ENCODE results near the gene E2F8.

GRCh38 chr11:19244084-19244483 is 3.3 kb upstream of the E2F8 start:
- TF ChIP-seq CTCF (IDR thresholded peaks at IDR 0.05 in 2 of 3, conservative IDR thresholded peaks at IDR 0.05 in 1 of 3; ENCODE audit: insufficient read depth in 2 of 3, low read depth in 1 of 3, low read length in 3 of 3) (no peak), KDM1A (IDR thresholded peaks at IDR 0.05) (no peak)

Measured in K562 (cell line).